H9 (cell line): ENCODE data around the gene SYCE3. TPM values are rescaled to one million over a fixed set of nuclear protein-coding genes. Genes with fewer than 3 reads are reported as not detected.

Source experiments
- DNase-seq: peaks from one replicate; pipeline ENCODE4 v3.0.0-alpha.2; 2017
- H2AFZ ChIP-seq: one replicate; pipeline ENCODE4 v1.6.1; 2013; ENCODE audit warnings: mild to moderate bottlenecking, low read length, control low read depth, moderate library complexity
- H2AK5ac ChIP-seq: 2 replicates; pipeline ENCODE4 v1.6.1; 2013; ENCODE audit warnings: low read length, control low read depth, mixed read lengths; ENCODE audit not compliant: insufficient read length
- H2BK120ac ChIP-seq: one replicate; pipeline ENCODE4 v1.6.1; 2013; ENCODE audit warnings: low read depth, mild to moderate bottlenecking, low read length, control low read depth, inconsistent platforms; ENCODE audit not compliant: poor library complexity, severe bottlenecking
- H2BK12ac ChIP-seq: 2 replicates; pipeline ENCODE4 v1.6.1; 2013; ENCODE audit warnings: low read length, control low read depth, mixed read lengths, low read depth; ENCODE audit not compliant: insufficient read length
- H2BK15ac ChIP-seq: 2 replicates; pipeline ENCODE4 v1.6.1; 2013; ENCODE audit warnings: low read depth, low read length, control low read depth
- H2BK20ac ChIP-seq: one replicate; pipeline ENCODE4 v1.6.1; 2013; ENCODE audit warnings: low read depth, mild to moderate bottlenecking, low read length, control low read depth, inconsistent platforms; ENCODE audit not compliant: poor library complexity, severe bottlenecking
- H2BK5ac ChIP-seq: 2 replicates; pipeline ENCODE4 v1.6.1; 2013; ENCODE audit warnings: low read length, control low read depth, mixed read lengths; ENCODE audit not compliant: insufficient read length
- H3K14ac ChIP-seq: 2 replicates; pipeline ENCODE4 v1.6.1; 2013; ENCODE audit warnings: low read length, control low read depth; ENCODE audit not compliant: insufficient read depth
- H3K18ac ChIP-seq: 2 replicates; pipeline ENCODE4 v1.6.1; 2013; ENCODE audit warnings: low read depth, mild to moderate bottlenecking, mixed read lengths, low read length, control low read depth; ENCODE audit not compliant: insufficient read length
- H3K23ac ChIP-seq: 2 replicates; pipeline ENCODE4 v1.6.1; 2013; ENCODE audit warnings: low read length, control low read depth, mixed read lengths, low read depth; ENCODE audit not compliant: insufficient read length
- H3K23me2 ChIP-seq: 2 replicates; pipeline ENCODE4 v1.6.1; 2013; ENCODE audit warnings: low read depth, mild to moderate bottlenecking, mixed read lengths, low read length, control low read depth; ENCODE audit not compliant: insufficient read length, poor library complexity, severe bottlenecking
- H3K27ac ChIP-seq: 2 replicates; pipeline ENCODE4 v1.5.1; 2013; ENCODE audit warnings: low read length, control low read depth, mixed read lengths, low read depth; ENCODE audit not compliant: insufficient read length
- H3K27me3 ChIP-seq: 2 replicates; pipeline ENCODE4 v1.6.1; 2013; ENCODE audit warnings: low read length, control low read depth, inconsistent platforms; ENCODE audit not compliant: insufficient read depth
- H3K4ac ChIP-seq: 2 replicates; pipeline ENCODE4 v1.6.1; 2013; ENCODE audit warnings: low read depth, mild to moderate bottlenecking, control low read depth, inconsistent platforms, low read length, moderate library complexity
- H3K4me1 ChIP-seq: 2 replicates; pipeline ENCODE4 v1.6.1; 2013; ENCODE audit warnings: low read length, control low read depth, inconsistent platforms; ENCODE audit not compliant: insufficient read depth
- H3K4me2 ChIP-seq: 2 replicates; pipeline ENCODE4 v1.6.1; 2013; ENCODE audit warnings: low read length, control low read depth, mixed read lengths; ENCODE audit not compliant: insufficient read length, insufficient read depth
- H3K56ac ChIP-seq: 2 replicates; pipeline ENCODE4 v1.6.1; 2013; ENCODE audit warnings: low read depth, mild to moderate bottlenecking, mixed read lengths, low read length, control low read depth; ENCODE audit not compliant: insufficient read length
- H3K79me1 ChIP-seq: 2 replicates; pipeline ENCODE4 v1.6.1; 2013; ENCODE audit warnings: low read depth, mild to moderate bottlenecking, moderate library complexity, low read length, control low read depth, inconsistent platforms; ENCODE audit not compliant: insufficient read depth, poor library complexity, severe bottlenecking
- H3K79me2 ChIP-seq: 2 replicates; pipeline ENCODE4 v1.6.1; 2013; ENCODE audit warnings: low read length, control low read depth, inconsistent platforms; ENCODE audit not compliant: insufficient read depth
- H3K9ac ChIP-seq: 2 replicates; pipeline ENCODE4 v1.6.1; 2013; ENCODE audit warnings: low read length, control low read depth, mixed read lengths; ENCODE audit not compliant: insufficient read length; ENCODE audit errors: extremely low read depth
- H3K9me3 ChIP-seq: one replicate; pipeline ENCODE4 v1.6.1; 2013; ENCODE audit warnings: low read depth, low read length, inconsistent platforms; ENCODE audit not compliant: control insufficient read depth
- H3T11ph ChIP-seq: one replicate; pipeline ENCODE4 v1.6.1; 2013; ENCODE audit warnings: mild to moderate bottlenecking, low read length, control low read depth, inconsistent platforms
- H4K20me1 ChIP-seq: one replicate; pipeline ENCODE4 v1.6.1; 2013; ENCODE audit not compliant: control insufficient read depth, insufficient read length, insufficient read depth
- H4K5ac ChIP-seq: 2 replicates; pipeline ENCODE4 v1.6.1; 2013; ENCODE audit warnings: low read depth, mild to moderate bottlenecking, mixed read lengths, low read length, control low read depth; ENCODE audit not compliant: insufficient read length
- H4K8ac ChIP-seq: replicated peaks from 2 replicates; pipeline ENCODE4 v1.6.1; 2013; ENCODE audit warnings: low read length, control low read depth, mixed read lengths, low read depth; ENCODE audit not compliant: insufficient read length
- H4K91ac ChIP-seq: 2 replicates; pipeline ENCODE4 v1.6.1; 2013; ENCODE audit warnings: low read depth, mild to moderate bottlenecking, moderate library complexity, mixed read lengths, low read length, control low read depth; ENCODE audit not compliant: insufficient read length
- H3K27ac Mint-ChIP-seq, 3 experiments: 2 replicates in 2 of 3; 3 replicates in 1 of 3; pipeline ENCODE4 v1.8.0; 2020 to 2021; ENCODE audit warnings: mixed read lengths in 3 of 3, mild to moderate bottlenecking in 1 of 3, moderate library complexity in 1 of 3
- H3K27me3 Mint-ChIP-seq: 2 replicates; pipeline ENCODE4 v1.8.0; 2021; ENCODE audit warnings: low read depth, mild to moderate bottlenecking, moderate library complexity, mixed read lengths
- H3K36me3 Mint-ChIP-seq, 3 experiments: 2 replicates in 2 of 3; 3 replicates in 1 of 3; pipeline ENCODE4 v1.8.0; 2020 to 2021; ENCODE audit warnings: low read depth in 3 of 3, mixed read lengths in 3 of 3; ENCODE audit not compliant: insufficient read depth in 1 of 3
- H3K4me1 Mint-ChIP-seq, 2 experiments: 2 replicates each; pipeline ENCODE4 v1.8.0; 2020; ENCODE audit warnings: mixed read lengths in 2 of 2
- H3K4me3 Mint-ChIP-seq, 2 experiments: 2 replicates in 1 of 2; 3 replicates in 1 of 2; pipeline ENCODE4 v1.8.0; 2020 to 2021; ENCODE audit warnings: mild to moderate bottlenecking in 2 of 2, mixed read lengths in 2 of 2, moderate library complexity in 1 of 2
- H3K9me3 Mint-ChIP-seq, 2 experiments: 2 replicates in 1 of 2; 3 replicates in 1 of 2; pipeline ENCODE4 v1.8.0; 2020; ENCODE audit warnings: mild to moderate bottlenecking in 2 of 2, mixed read lengths in 2 of 2, moderate library complexity in 1 of 2
- WGBS: extraction: QIAGEN DNeasy Blood & Tissue Kit; methylation state at CpG from one replicate; pipeline ENCODE4 v1.1.7; 2013; ENCODE audit warnings: missing lambda C conversion rate, low lambda C conversion rate, mixed read lengths; ENCODE audit not compliant: insufficient read length; ENCODE audit errors: extremely low coverage; 5-methylcytosine and 5-hydroxymethylcytosine counted together
- total RNA-seq: library from RNA; stranded (reverse); gene quantifications from 2 replicates; pipeline ENCODE4 v1.2.1, GENCODE V29; 2021
- TF ChIP-seq, protein P1 (sequence below): fragments of 200-600 bp; sonication (generic); conservative IDR thresholded peaks from 3 replicates; pipeline ENCODE4 v1.8.0; 2021; ENCODE audit warnings: antibody characterized with exemption, mild to moderate bottlenecking

SYCE3 gene
- total RNA-seq, 1 experiment from 2014 or later, result 0.85 TPM

DNA sequence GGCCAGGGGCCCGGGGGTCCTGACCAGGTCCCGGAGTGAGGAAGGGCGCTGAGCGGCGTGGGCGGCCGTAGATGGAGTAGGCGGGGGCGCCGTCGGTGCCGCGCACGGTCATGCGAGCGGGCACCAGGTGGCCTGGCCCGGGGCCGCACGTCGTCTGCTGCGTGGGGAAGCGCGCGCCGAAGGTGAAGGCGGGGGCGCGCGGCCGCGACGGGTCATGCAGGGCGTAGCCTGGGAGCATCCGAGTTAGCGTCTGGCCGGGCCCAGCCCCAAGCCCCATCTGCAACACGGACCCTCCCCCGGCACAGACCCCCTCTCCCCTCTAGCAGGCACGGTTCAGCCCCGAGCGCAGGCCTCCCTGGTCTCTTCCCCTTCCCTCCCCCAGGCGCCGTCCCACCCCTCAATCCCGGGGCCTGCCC, 31.2 kb downstream of the SYCE3 start:
- no peaks in the 10 kb centered on the region; a peak in 1 of 7 replicates for H3K36me3 Mint-ChIP-seq
- no peak overlapping the region for H4K5ac ChIP-seq
- H3K4ac ChIP-seq, result no peak overlapping the region
- peak overlapping the region; percentile 34 for H3K4me2 ChIP-seq
- H3K23ac ChIP-seq, result no peak overlapping the region
- H3K23me2 ChIP-seq, result peaks cover 18% of the 10 kb centered on the region
- H2BK20ac ChIP-seq, result no peak overlapping the region
- H3K14ac ChIP-seq, result no peak overlapping the region
- H2BK5ac ChIP-seq, result no peak overlapping the region
- H4K91ac ChIP-seq, result no peak overlapping the region
- H3K4me1 ChIP-seq, result no peaks in the 10 kb centered on the region
- no peak overlapping the region for H3K9ac ChIP-seq
- no peaks in the 10 kb centered on the region for H3K79me1 ChIP-seq
- H3K27me3 Mint-ChIP-seq, result peaks cover 78% of the 10 kb centered on the region
- no peak overlapping the region for H3K27ac ChIP-seq
- H3K56ac ChIP-seq, result no peak overlapping the region
- H2AK5ac ChIP-seq, result no peak overlapping the region
- no peak overlapping the region for H2BK12ac ChIP-seq
- no peaks in the 10 kb centered on the region for H3K79me2 ChIP-seq
- H4K8ac ChIP-seq, result no peak overlapping the region
- no peak overlapping the region for H2BK120ac ChIP-seq
- H3K4me3 Mint-ChIP-seq, result peak overlapping the region; percentile 56 to 80; a peak in 3 of 5 replicates
- H2BK15ac ChIP-seq, result no peak overlapping the region
- no peak for DNase-seq
- TF ChIP-seq, protein P1, sequence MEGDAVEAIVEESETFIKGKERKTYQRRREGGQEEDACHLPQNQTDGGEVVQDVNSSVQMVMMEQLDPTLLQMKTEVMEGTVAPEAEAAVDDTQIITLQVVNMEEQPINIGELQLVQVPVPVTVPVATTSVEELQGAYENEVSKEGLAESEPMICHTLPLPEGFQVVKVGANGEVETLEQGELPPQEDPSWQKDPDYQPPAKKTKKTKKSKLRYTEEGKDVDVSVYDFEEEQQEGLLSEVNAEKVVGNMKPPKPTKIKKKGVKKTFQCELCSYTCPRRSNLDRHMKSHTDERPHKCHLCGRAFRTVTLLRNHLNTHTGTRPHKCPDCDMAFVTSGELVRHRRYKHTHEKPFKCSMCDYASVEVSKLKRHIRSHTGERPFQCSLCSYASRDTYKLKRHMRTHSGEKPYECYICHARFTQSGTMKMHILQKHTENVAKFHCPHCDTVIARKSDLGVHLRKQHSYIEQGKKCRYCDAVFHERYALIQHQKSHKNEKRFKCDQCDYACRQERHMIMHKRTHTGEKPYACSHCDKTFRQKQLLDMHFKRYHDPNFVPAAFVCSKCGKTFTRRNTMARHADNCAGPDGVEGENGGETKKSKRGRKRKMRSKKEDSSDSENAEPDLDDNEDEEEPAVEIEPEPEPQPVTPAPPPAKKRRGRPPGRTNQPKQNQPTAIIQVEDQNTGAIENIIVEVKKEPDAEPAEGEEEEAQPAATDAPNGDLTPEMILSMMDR, result no peak
- WGBS, result no CpG with 5 or more reads among the region's 44 CpGs
- H4K20me1 ChIP-seq, result no peaks in the 10 kb centered on the region
- no peaks in the 10 kb centered on the region for H3K9me3 ChIP-seq
- no peaks in the 10 kb centered on the region; a peak in 1 of 5 replicates for H3K9me3 Mint-ChIP-seq
- peaks cover 15 to 20% of the 10 kb centered on the region in 2 experiments for H3K4me1 Mint-ChIP-seq
- H3K18ac ChIP-seq, result no peak overlapping the region
- H2AFZ ChIP-seq, result no peak overlapping the region
- H3K27ac Mint-ChIP-seq, result no peak overlapping the region
- no peak overlapping the region for H3T11ph ChIP-seq
- H3K27me3 ChIP-seq, result peaks cover 37% of the 10 kb centered on the region; the same call in 1 of the 2 replicates
